A673 (cell line): ENCODE results near the gene EFNA5.

Experiments used
- EZH2 ChIP-seq: fragments of 200-600 bp; sonication (generic); IDR thresholded peaks from 2 replicates; pipeline ENCODE4 v1.6.1; 2017; ENCODE audit warnings: borderline replicate concordance, low read depth, mild to moderate bottlenecking, mixed read lengths, antibody characterized with exemption, low read length; ENCODE audit not compliant: poor library complexity, severe bottlenecking
- TF ChIP-seq, protein P1 (sequence below): fragments of 300-800, 200-600 bp; sonication (generic); conservative IDR thresholded peaks from 2 replicates; pipeline ENCODE4 v1.5.1; 2017; ENCODE audit warnings: low read depth, mild to moderate bottlenecking, antibody characterized with exemption, low read length, moderate library complexity, mixed read lengths

- TF ChIP-seq, protein P1, sequence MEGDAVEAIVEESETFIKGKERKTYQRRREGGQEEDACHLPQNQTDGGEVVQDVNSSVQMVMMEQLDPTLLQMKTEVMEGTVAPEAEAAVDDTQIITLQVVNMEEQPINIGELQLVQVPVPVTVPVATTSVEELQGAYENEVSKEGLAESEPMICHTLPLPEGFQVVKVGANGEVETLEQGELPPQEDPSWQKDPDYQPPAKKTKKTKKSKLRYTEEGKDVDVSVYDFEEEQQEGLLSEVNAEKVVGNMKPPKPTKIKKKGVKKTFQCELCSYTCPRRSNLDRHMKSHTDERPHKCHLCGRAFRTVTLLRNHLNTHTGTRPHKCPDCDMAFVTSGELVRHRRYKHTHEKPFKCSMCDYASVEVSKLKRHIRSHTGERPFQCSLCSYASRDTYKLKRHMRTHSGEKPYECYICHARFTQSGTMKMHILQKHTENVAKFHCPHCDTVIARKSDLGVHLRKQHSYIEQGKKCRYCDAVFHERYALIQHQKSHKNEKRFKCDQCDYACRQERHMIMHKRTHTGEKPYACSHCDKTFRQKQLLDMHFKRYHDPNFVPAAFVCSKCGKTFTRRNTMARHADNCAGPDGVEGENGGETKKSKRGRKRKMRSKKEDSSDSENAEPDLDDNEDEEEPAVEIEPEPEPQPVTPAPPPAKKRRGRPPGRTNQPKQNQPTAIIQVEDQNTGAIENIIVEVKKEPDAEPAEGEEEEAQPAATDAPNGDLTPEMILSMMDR: no peak
- no peak for TF ChIP-seq EZH2
Observed at GRCh38 chr5:107668154-107669095, 2.3 kb downstream of the EFNA5 start.
